Psoas muscle (tissue), 8 donors: Measurements from ENCODE around the gene HIGD1B. TPM values are rescaled to one million over a fixed set of nuclear protein-coding genes. Genes with fewer than 3 reads are reported as not detected.

ENCODE experiments used
- ATAC-seq, 4 donors: fragments of 200-7000 bp; cut with Tn5 transposase; one replicate each; pipeline ENCODE4 v1.9.1; 2020; ENCODE audit warnings: moderate library complexity in 3 of 4, mild to moderate bottlenecking in 2 of 4
- DNase-seq, 2 donors: peaks; one replicate each; pipeline ENCODE4 v3.0.0-alpha.2; 2020
- H3K27ac ChIP-seq: fragments of 200-600 bp; one replicate; pipeline ENCODE4 v1.8.0; 2022
- H3K27me3 ChIP-seq, 3 donors: fragments of 200-600 bp in 1 of 3; one replicate each; pipeline versions ENCODE4 v1.6.1 to v1.8.0; 2013 to 2022; ENCODE audit warnings: low read length in 2 of 3, mild to moderate bottlenecking in 2 of 3, moderate library complexity in 1 of 3; ENCODE audit not compliant: insufficient read depth in 3 of 3
- H3K36me3 ChIP-seq, 2 donors: fragments of 200-600 bp in 1 of 2; one replicate each; pipeline versions ENCODE4 v1.6.1 to v1.8.0; 2013 to 2022; ENCODE audit warnings: low read depth in 1 of 2, mild to moderate bottlenecking in 1 of 2, moderate library complexity in 1 of 2; ENCODE audit not compliant: insufficient read depth in 1 of 2
- H3K4me1 ChIP-seq: fragments of 200-600 bp; one replicate; pipeline ENCODE4 v1.8.0; 2022
- H3K4me3 ChIP-seq: fragments of 200-600 bp; one replicate; pipeline ENCODE4 v1.8.0; 2022; ENCODE audit warnings: mild to moderate bottlenecking
- H3K9me3 ChIP-seq: fragments of 200-600 bp; one replicate; pipeline ENCODE4 v1.8.0; 2022
- CTCF ChIP-seq: fragments of 200-600 bp; IDR thresholded peaks from one replicate; pipeline ENCODE4 v1.8.0; 2022; ENCODE audit warnings: antibody characterized with exemption
- WGBS, 3 donors: extraction: QIAGEN DNeasy Blood & Tissue Kit; methylation state at CpG; one replicate each; pipeline versions ENCODE4 v1.1.6 to v1.1.7; 2013; 5-methylcytosine and 5-hydroxymethylcytosine counted together
- intact Hi-C, 2 donors: fragments of 100-400 bp; cut with DNase I; formaldehyde crosslinking; loops; one replicate each; pipeline versions ENCODE4 v1.11.0 to v1.14.2; 2022
- polyA plus RNA-seq, 3 donors: library from polyadenylated mRNA; stranded (reverse); fragments of 200-250 nt; gene quantifications; one replicate each; pipeline ENCODE4 v1.2.3, GENCODE V29; 2013
- total RNA-seq, 4 donors: library from RNA; stranded (reverse); fragmentation: NEBNext Ultra II Directional in 2 of 4; extraction: Animal tissue kit (Norgen Biotek cat#: 25700) in 2 of 4; gene quantifications; one replicate each; pipeline versions ENCODE4 v1.2.1 to v1.2.4, GENCODE V29; 2021 to 2023
- donor health status: healthy with polysubstance abuse.
- donor health status: DM: no; HTN: no; CAD: no; lungs with moderate emphysema.
- donor health status: Bipolar disorder and iron deficiency.
- donor health status: healthy.
- donor health status: DM: yes; HTN: yes; CAD: no.
- donor health status: DM: no; HTN: no; CAD: no.
- donor health status: DM: no; HTN: no; CAD: no.
- donor health status: DM: yes; HTN: yes; CAD: no.

The HIGD1B gene
- total and polyA plus RNA-seq, 7 donors, result 4.6 to 17.9 (median 10.0) TPM

GRCh38 chr17:44837196-44837595 is 10.5 kb upstream of the HIGD1B start:
- TF ChIP-seq CTCF, result no peak
- intact Hi-C loops, result no loop called here
- Histone ChIP-seq H3K27ac (no peak overlapping the region), H3K4me3 (no peak overlapping the region), H3K4me1 (no peaks in the 10 kb centered on the region), H3K9me3 (no peaks in the 10 kb centered on the region), H3K36me3 (no peaks in the 10 kb centered on the region), H3K27me3 (peaks cover 0 to 18% (median 2%) of the 10 kb centered on the region in 3 donors)
- 42 to 76% (median 46%) methylated on average over 2 of the region's 2 CpGs for WGBS, 3 donors
- ATAC-seq, result no peak
- no peak for DNase-seq

GRCh38 chr17:44840274-44840673 is 7.4 kb upstream of the HIGD1B start:
- H3K27ac ChIP-seq, result no peak overlapping the region
- no peaks in the 10 kb centered on the region for H3K36me3 ChIP-seq
- no peaks in the 10 kb centered on the region for H3K9me3 ChIP-seq
- peaks cover 0 to 2% (median under 1%) of the 10 kb centered on the region in 3 donors for H3K27me3 ChIP-seq
- TF ChIP-seq CTCF, result no peak
- no peaks in the 10 kb centered on the region for H3K4me1 ChIP-seq
- intact Hi-C loops, result no loop called here
- WGBS, 3 donors, result 74 to 82% (median 79%) methylated on average over 4 of the region's 4 CpGs
- ATAC-seq (no peak), DNase-seq (no peak)
- H3K4me3 ChIP-seq, result no peak overlapping the region

DNA sequence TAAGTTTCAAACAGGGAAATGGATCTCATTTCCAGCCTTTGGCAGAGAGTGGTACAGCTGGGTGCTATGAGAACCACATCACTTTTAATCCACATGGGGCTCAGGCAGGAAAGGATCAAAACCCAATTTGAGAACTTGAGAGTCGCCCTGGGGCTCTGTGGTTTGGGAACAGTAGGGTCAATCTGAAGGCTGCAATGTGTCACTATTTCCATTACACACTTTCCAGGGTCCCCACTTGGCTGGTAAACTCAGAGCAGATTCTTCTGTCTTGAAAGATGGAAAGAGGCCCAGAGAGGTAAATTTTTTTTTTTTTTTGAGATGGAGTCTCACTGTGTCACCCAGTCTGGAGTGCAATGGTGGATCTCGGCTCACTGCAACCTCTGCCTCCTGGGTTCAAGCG is 6.7 kb upstream of the HIGD1B start:
- Histone ChIP-seq H3K9me3 (no peaks in the 10 kb centered on the region), H3K27ac (no peak overlapping the region), H3K36me3 (no peaks in the 10 kb centered on the region), H3K27me3 (no peaks in the 10 kb centered on the region), H3K4me3 (no peak overlapping the region), H3K4me1 (no peaks in the 10 kb centered on the region)
- intact Hi-C loops, result no loop called here
- no peak for DNase-seq
- 73 to 88% (median 84%) methylated on average over 3 of the region's 3 CpGs for WGBS, 3 donors
- TF ChIP-seq CTCF, result no peak
- ATAC-seq, result no peak

GRCh38 chr17:44842748-44843147 is 4.9 kb upstream of the HIGD1B start:
- intact Hi-C loops, result no loop called here
- DNase-seq (no peak), ATAC-seq (no peak)
- H3K4me3 ChIP-seq, result no peak overlapping the region
- no peaks in the 10 kb centered on the region for H3K9me3 ChIP-seq
- WGBS, 3 donors, result 38 to 45% (median 45%) methylated on average over 5 of the region's 5 CpGs
- no peak overlapping the region for H3K27ac ChIP-seq
- TF ChIP-seq CTCF, result no peak
- H3K4me1 ChIP-seq, result no peaks in the 10 kb centered on the region
- H3K27me3 ChIP-seq, result no peaks in the 10 kb centered on the region
- H3K36me3 ChIP-seq, result no peaks in the 10 kb centered on the region

DNA sequence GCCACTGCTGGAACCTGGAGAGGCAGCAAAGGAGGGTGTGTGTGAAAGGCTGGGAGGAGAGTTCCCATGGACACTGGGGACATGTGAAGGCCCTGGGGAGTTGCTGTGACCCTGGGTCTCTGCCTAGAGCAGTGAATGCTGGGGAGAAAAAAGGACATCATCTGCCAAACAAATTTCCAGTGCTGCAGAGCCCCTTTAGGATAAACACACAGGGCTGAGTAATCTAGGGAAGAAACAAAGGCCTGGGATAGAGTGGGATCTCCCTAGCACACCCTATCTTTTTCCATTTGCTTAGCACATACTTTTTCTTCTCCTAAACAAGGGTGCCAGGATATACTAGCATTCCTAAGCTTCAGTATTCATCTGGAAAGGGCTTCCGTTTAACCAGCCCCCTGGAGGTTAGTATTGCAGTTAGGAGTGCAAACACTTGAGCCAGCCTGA is 3.3 kb upstream of the HIGD1B start:
- no peak overlapping the region for H3K4me3 ChIP-seq
- no peaks in the 10 kb centered on the region for H3K36me3 ChIP-seq
- WGBS, 3 donors, result 48 to 63% (median 53%) methylated on average over 1 of the region's 1 CpG
- no peaks in the 10 kb centered on the region for H3K4me1 ChIP-seq
- H3K27ac ChIP-seq, result no peak overlapping the region
- TF ChIP-seq CTCF, result no peak
- peak in 1 of 4 donors; percentile 27 for ATAC-seq
- H3K27me3 ChIP-seq, result no peaks in the 10 kb centered on the region
- DNase-seq, result peak in 1 of 2 donors; percentile 65
- no peaks in the 10 kb centered on the region for H3K9me3 ChIP-seq
- intact Hi-C loops, result no loop called here
